ENCODE data around the gene MINDY2.

Gene MINDY2

GRCh38 chr15:58862326-58862725 is 91.2 kb downstream of the MINDY2 start:
- Histone ChIP-seq H3K4me1 (ENCODE audit: low read length) (no peaks in the 10 kb centered on the region), H3K36me3 (replicated peaks; ENCODE audit: insufficient read depth, low read length) (no peaks in the 10 kb centered on the region), H3K9me3 (replicated peaks; ENCODE audit: insufficient read depth, low read length) (no peaks in the 10 kb centered on the region), H3F3A (ENCODE audit: insufficient read depth, low read length) (no peaks in the 10 kb centered on the region), H3K79me2 (ENCODE audit: low read length) (no peaks in the 10 kb centered on the region), H3K27me3 (replicated peaks; ENCODE audit: insufficient read depth, low read length) (no peaks in the 10 kb centered on the region), H2AFZ (ENCODE audit: low read length) (no peak overlapping the region), H3K27ac (ENCODE audit: low read length) (no peak overlapping the region), H3K4me2 (ENCODE audit: low read depth, low read length) (no peak overlapping the region), H4K20me1 (ENCODE audit: insufficient read depth, low read length) (no peaks in the 10 kb centered on the region), H3K4me3 (ENCODE audit: low read length) (no peak overlapping the region), H3K9me2 (replicated peaks; ENCODE audit: insufficient read depth, low read length) (no peaks in the 10 kb centered on the region), H3K9ac (ENCODE audit: low read length) (no peak overlapping the region)
- no peak for TF ChIP-seq EZH2phosphoT487 (IDR thresholded peaks at IDR 0.05; ENCODE audit: low read length)
- TF ChIP-seq CTCF (IDR thresholded peaks at IDR 0.05; ENCODE audit: low read length) = no peak
- no peak for TF ChIP-seq EZH2 (optimal IDR thresholded peaks at IDR 0.05; ENCODE audit: low read depth, low read length)
- no peak for DNase-seq

- no peaks in the 10 kb centered on the region for H4K20me1 ChIP-seq (ENCODE audit: insufficient read depth, low read length)
- H3K9me2 ChIP-seq (replicated peaks; ENCODE audit: insufficient read depth, low read length) = no peaks in the 10 kb centered on the region
- no peak overlapping the region for H3K4me2 ChIP-seq (ENCODE audit: low read depth, low read length)
- H3K4me3 ChIP-seq (ENCODE audit: low read length) = no peak overlapping the region
- H3K79me2 ChIP-seq (ENCODE audit: low read length) = no peaks in the 10 kb centered on the region
- no peak overlapping the region for H3K27ac ChIP-seq (ENCODE audit: low read length)
- H3K4me1 ChIP-seq (ENCODE audit: low read length) = no peaks in the 10 kb centered on the region
- no peaks in the 10 kb centered on the region for H3F3A ChIP-seq (ENCODE audit: insufficient read depth, low read length)
- H2AFZ ChIP-seq (ENCODE audit: low read length) = no peak overlapping the region
- TF ChIP-seq EZH2phosphoT487 (IDR thresholded peaks at IDR 0.05; ENCODE audit: low read length) (no peak), CTCF (IDR thresholded peaks at IDR 0.05; ENCODE audit: low read length) (no peak), EZH2 (optimal IDR thresholded peaks at IDR 0.05; ENCODE audit: low read depth, low read length) (no peak)
- no peaks in the 10 kb centered on the region for H3K27me3 ChIP-seq (replicated peaks; ENCODE audit: insufficient read depth, low read length)
- DNase-seq = no peak
- no peak overlapping the region for H3K9ac ChIP-seq (ENCODE audit: low read length)
- H3K36me3 ChIP-seq (replicated peaks; ENCODE audit: insufficient read depth, low read length) = no peaks in the 10 kb centered on the region
- no peaks in the 10 kb centered on the region for H3K9me3 ChIP-seq (replicated peaks; ENCODE audit: insufficient read depth, low read length)
Measured at GRCh38 chr15:58864602-58865424, 93.7 kb downstream of the MINDY2 start.

DNA sequence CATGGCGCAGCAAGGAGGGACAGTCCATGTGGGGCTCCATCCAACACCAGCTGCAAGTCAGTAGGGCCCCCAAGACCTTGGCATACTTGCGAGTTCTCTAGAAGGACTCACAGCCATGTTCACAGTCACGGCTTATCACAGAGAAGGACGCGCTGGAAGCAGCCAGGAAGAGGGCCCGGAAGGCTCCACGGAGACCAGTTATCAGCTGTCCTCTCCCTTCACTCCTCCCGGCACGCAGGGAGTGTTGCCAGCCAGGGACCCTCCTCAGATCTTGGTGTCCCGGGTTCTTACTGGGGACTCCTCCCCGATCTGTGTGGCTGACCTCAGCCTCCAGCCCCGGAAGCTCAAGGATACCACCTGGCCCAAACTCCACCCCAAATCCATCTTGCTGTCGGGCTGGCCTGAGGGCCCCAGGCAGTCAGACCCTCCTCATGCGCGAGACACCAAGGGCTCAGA is 94.4 kb downstream of the MINDY2 start:
- Histone ChIP-seq H3K4me1 (ENCODE audit: low read length) (no peaks in the 10 kb centered on the region), H3K9me2 (replicated peaks; ENCODE audit: insufficient read depth, low read length) (no peaks in the 10 kb centered on the region), H3K4me2 (ENCODE audit: low read depth, low read length) (no peak overlapping the region), H3K27me3 (replicated peaks; ENCODE audit: insufficient read depth, low read length) (no peaks in the 10 kb centered on the region), H3K79me2 (ENCODE audit: low read length) (no peaks in the 10 kb centered on the region), H3K27ac (ENCODE audit: low read length) (no peak overlapping the region), H3K36me3 (replicated peaks; ENCODE audit: insufficient read depth, low read length) (no peaks in the 10 kb centered on the region), H3K4me3 (ENCODE audit: low read length) (no peak overlapping the region), H4K20me1 (ENCODE audit: insufficient read depth, low read length) (no peaks in the 10 kb centered on the region), H3F3A (ENCODE audit: insufficient read depth, low read length) (no peaks in the 10 kb centered on the region), H3K9me3 (replicated peaks; ENCODE audit: insufficient read depth, low read length) (no peaks in the 10 kb centered on the region), H3K9ac (ENCODE audit: low read length) (no peak overlapping the region), H2AFZ (ENCODE audit: low read length) (no peak overlapping the region)
- DNase-seq = no peak
- no peak for TF ChIP-seq CTCF (IDR thresholded peaks at IDR 0.05; ENCODE audit: low read length)
- TF ChIP-seq EZH2 (optimal IDR thresholded peaks at IDR 0.05; ENCODE audit: low read depth, low read length) = no peak
- TF ChIP-seq EZH2phosphoT487 (IDR thresholded peaks at IDR 0.05; ENCODE audit: low read length) = no peak
